GM23338 (cell line): Measurements from ENCODE around the gene BFAR.

Experiments
- CTCF ChIP-seq, 2 experiments: fragments of 200-600 bp in 1 of 2; sonication (generic) in 1 of 2; conservative IDR thresholded peaks; 2 replicates each; pipeline versions ENCODE4 v1.5.1 to v1.6.1; 2016 to 2017; ENCODE audit warnings: antibody characterized with exemption in 2 of 2, low read depth in 2 of 2, mild to moderate bottlenecking in 2 of 2, moderate library complexity in 1 of 2
- EZH2 ChIP-seq: fragments of 200-600 bp; sonication (generic); IDR thresholded peaks from one replicate; pipeline ENCODE4 v1.8.0; 2017; ENCODE audit warnings: antibody characterized with exemption, mild to moderate bottlenecking, low read depth; ENCODE audit not compliant: unreplicated experiment
- EZH2phosphoT487 ChIP-seq: fragments of 200-600 bp; sonication (generic); IDR thresholded peaks from one replicate; pipeline ENCODE4 v1.8.1; 2018; ENCODE audit warnings: antibody characterized with exemption; ENCODE audit not compliant: unreplicated experiment
- POLR2AphosphoS5 ChIP-seq: IDR thresholded peaks from 2 replicates; pipeline ENCODE4 v1.6.1; 2016; ENCODE audit warnings: antibody characterized with exemption, low read depth
- REST ChIP-seq: IDR thresholded peaks from one replicate; pipeline ENCODE4 v1.6.1; 2018; ENCODE audit warnings: antibody characterized with exemption; ENCODE audit not compliant: unreplicated experiment

- TF ChIP-seq CTCF (conservative IDR thresholded peaks at IDR 0.05; ENCODE audit: low read depth in 2 of 2) (no peak), EZH2phosphoT487 (no peak), REST (no peak), POLR2AphosphoS5 (no peak), EZH2 (no peak)
Observed at GRCh38 chr16:14650629-14651028, 17.9 kb downstream of the BFAR start.
